ENCODE data around the gene SPON2.

- TF ChIP-seq POLR2A (IDR thresholded peaks at IDR 0.05; ENCODE audit: low read length) (no peak), KDM1A (IDR thresholded peaks at IDR 0.05; ENCODE audit: low read depth) (no peak), EHMT2 (IDR thresholded peaks at IDR 0.05; ENCODE audit: low read depth) (no peak)
- TF ChIP-seq, protein P1, sequence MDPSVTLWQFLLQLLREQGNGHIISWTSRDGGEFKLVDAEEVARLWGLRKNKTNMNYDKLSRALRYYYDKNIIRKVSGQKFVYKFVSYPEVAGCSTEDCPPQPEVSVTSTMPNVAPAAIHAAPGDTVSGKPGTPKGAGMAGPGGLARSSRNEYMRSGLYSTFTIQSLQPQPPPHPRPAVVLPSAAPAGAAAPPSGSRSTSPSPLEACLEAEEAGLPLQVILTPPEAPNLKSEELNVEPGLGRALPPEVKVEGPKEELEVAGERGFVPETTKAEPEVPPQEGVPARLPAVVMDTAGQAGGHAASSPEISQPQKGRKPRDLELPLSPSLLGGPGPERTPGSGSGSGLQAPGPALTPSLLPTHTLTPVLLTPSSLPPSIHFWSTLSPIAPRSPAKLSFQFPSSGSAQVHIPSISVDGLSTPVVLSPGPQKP (IDR thresholded peaks at IDR 0.05; ENCODE audit: low read depth, low read length) = no peak
- TF ChIP-seq, protein P2, sequence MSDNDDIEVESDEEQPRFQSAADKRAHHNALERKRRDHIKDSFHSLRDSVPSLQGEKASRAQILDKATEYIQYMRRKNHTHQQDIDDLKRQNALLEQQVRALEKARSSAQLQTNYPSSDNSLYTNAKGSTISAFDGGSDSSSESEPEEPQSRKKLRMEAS (IDR thresholded peaks at IDR 0.05) = no peak
- TF ChIP-seq, protein P3, sequence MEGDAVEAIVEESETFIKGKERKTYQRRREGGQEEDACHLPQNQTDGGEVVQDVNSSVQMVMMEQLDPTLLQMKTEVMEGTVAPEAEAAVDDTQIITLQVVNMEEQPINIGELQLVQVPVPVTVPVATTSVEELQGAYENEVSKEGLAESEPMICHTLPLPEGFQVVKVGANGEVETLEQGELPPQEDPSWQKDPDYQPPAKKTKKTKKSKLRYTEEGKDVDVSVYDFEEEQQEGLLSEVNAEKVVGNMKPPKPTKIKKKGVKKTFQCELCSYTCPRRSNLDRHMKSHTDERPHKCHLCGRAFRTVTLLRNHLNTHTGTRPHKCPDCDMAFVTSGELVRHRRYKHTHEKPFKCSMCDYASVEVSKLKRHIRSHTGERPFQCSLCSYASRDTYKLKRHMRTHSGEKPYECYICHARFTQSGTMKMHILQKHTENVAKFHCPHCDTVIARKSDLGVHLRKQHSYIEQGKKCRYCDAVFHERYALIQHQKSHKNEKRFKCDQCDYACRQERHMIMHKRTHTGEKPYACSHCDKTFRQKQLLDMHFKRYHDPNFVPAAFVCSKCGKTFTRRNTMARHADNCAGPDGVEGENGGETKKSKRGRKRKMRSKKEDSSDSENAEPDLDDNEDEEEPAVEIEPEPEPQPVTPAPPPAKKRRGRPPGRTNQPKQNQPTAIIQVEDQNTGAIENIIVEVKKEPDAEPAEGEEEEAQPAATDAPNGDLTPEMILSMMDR (IDR thresholded peaks at IDR 0.05) = no peak
- TF ChIP-seq, protein P4, sequence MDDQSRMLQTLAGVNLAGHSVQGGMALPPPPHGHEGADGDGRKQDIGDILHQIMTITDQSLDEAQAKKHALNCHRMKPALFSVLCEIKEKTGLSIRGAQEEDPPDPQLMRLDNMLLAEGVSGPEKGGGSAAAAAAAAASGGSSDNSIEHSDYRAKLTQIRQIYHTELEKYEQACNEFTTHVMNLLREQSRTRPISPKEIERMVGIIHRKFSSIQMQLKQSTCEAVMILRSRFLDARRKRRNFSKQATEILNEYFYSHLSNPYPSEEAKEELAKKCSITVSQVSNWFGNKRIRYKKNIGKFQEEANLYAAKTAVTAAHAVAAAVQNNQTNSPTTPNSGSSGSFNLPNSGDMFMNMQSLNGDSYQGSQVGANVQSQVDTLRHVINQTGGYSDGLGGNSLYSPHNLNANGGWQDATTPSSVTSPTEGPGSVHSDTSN (IDR thresholded peaks at IDR 0.05) = no peak
These were observed 21.0 kb upstream of the SPON2 start for GRCh38 chr4:1193206-1194009.

Measured in A549 (cell line).